ENCODE measurements around the gene ELP5.

DNA sequence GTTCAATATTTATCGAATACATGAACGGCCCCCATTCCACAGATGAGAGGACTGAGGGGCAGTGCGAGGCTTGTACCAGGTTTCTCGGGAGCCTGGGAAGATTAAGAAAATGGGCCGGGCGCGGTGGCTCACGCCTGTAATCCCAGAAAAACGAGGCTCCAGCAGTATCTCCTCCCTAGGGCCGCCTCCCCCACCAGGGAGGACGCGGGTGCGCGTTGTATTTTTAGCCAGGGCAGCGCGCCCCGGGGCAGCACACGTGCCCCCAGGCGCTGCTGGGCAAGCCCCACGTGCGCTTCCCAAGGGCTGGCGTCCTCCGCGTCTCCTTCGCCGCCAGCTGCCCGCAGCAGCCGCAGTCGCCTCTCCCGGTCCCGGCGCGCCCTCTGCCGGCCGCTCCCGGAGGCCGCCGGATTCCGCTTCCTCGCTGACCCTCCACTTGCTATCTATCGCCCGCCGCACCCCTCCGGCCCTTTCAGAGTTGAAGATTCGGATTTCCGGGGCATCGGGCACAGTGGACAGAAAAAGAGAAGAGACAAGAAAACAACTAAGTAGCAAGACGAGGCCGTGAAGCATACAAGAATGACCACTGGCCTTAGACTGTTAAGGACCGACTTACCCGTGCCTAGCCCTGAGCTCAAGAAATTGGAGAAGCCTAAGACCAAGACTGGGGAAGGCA lies 44.3 kb downstream of the ELP5 start:
- TF ChIP-seq ZBTB33 (IDR thresholded peaks at IDR 0.05; ENCODE audit: borderline replicate concordance, low read depth) = no peak
- TF ChIP-seq, protein P1, sequence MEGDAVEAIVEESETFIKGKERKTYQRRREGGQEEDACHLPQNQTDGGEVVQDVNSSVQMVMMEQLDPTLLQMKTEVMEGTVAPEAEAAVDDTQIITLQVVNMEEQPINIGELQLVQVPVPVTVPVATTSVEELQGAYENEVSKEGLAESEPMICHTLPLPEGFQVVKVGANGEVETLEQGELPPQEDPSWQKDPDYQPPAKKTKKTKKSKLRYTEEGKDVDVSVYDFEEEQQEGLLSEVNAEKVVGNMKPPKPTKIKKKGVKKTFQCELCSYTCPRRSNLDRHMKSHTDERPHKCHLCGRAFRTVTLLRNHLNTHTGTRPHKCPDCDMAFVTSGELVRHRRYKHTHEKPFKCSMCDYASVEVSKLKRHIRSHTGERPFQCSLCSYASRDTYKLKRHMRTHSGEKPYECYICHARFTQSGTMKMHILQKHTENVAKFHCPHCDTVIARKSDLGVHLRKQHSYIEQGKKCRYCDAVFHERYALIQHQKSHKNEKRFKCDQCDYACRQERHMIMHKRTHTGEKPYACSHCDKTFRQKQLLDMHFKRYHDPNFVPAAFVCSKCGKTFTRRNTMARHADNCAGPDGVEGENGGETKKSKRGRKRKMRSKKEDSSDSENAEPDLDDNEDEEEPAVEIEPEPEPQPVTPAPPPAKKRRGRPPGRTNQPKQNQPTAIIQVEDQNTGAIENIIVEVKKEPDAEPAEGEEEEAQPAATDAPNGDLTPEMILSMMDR (IDR thresholded peaks at IDR 0.05) = peak; percentile 88
- TF ChIP-seq GATA2 (CRISPR knock-in tag; IDR thresholded peaks at IDR 0.05) = no peak
- peak; percentile 92 for TF ChIP-seq RAD21 (IDR thresholded peaks at IDR 0.05; ENCODE audit: low read length)
- no peak for TF ChIP-seq CHD2 (IDR thresholded peaks at IDR 0.05; ENCODE audit: low read length, partially characterized antibody)
- no peak for TF ChIP-seq FOXJ3 (CRISPR knock-in tag; IDR thresholded peaks at IDR 0.05)
- peak; percentile 68; the same call in 1 of the 2 replicates for TF ChIP-seq USF1 (IDR thresholded peaks at IDR 0.05; ENCODE audit: borderline replicate concordance, low read depth)
- no peak for TF ChIP-seq EP300 (IDR thresholded peaks at IDR 0.05; ENCODE audit: borderline replicate concordance in 1 of 2, low read depth in 1 of 2, low read length in 1 of 2)

Measured in SK-N-SH (cell line).